Caco-2 (cell line): Measurements from ENCODE around the gene OR6K6. TPM values are rescaled to one million over a fixed set of nuclear protein-coding genes. Genes with fewer than 3 reads are reported as not detected.

Experiments used
- BruUV-seq: library from RNA; stranded (reverse); fragments of 400-500 nt; replicated peaks from 2 replicates; lab custom pipeline; 2021; lab: Mats Ljungman, UMichigan
- CTCF ChIA-PET: fragments of 300-600 bp; sonication (Branson Sonifier 250); formaldehyde crosslinking; loops from one replicate; lab custom pipeline; 2022; ENCODE audit warnings: antibody characterized with exemption; lab: Charles Lee
- POLR2A ChIA-PET: fragments of 300-600 bp; sonication (Branson Sonifier 250); formaldehyde crosslinking; loops from one replicate; lab custom pipeline; 2022; ENCODE audit warnings: antibody characterized with exemption; lab: Charles Lee
- DNase-seq, 2 experiments: peaks; one replicate each; pipeline versions ENCODE4 v3.0.0 to v3.0.0-alpha.2; 2020 to 2022
- H3K27me3 ChIP-seq: replicated peaks from 2 replicates; pipeline ENCODE4 v1.6.0; 2011; ENCODE audit warnings: low read length; ENCODE audit not compliant: control insufficient read depth, insufficient read depth
- H3K36me3 ChIP-seq: 2 replicates; pipeline ENCODE4 v1.5.1; 2011; ENCODE audit warnings: low read length; ENCODE audit not compliant: control insufficient read depth, insufficient read depth
- H3K4me1 ChIP-seq: fragments of 250-450 bp; sonication (Bioruptor Pico); 2 replicates; pipeline ENCODE4 v1.5.1; 2020; ENCODE audit warnings: mild to moderate bottlenecking
- H3K4me3 ChIP-seq: 2 replicates; pipeline ENCODE4 v1.5.1; 2011; ENCODE audit warnings: low read depth, mild to moderate bottlenecking, control low read depth, low read length
- H3K9me3 ChIP-seq: fragments of 250-450 bp; sonication (Bioruptor Pico); 2 replicates; pipeline ENCODE4 v1.5.1; 2020; ENCODE audit warnings: mild to moderate bottlenecking, moderate library complexity
- H3K27ac Mint-ChIP-seq: one replicate; pipeline ENCODE4 v1.8.0; 2022; ENCODE audit warnings: mixed read lengths; ENCODE audit not compliant: unreplicated experiment
- H3K27me3 Mint-ChIP-seq: one replicate; pipeline ENCODE4 v1.8.0; 2022; ENCODE audit warnings: mixed read lengths; ENCODE audit not compliant: insufficient read depth, unreplicated experiment
- H3K36me3 Mint-ChIP-seq: one replicate; pipeline ENCODE4 v1.8.0; 2022; ENCODE audit warnings: mild to moderate bottlenecking, mixed read lengths; ENCODE audit not compliant: insufficient read depth, unreplicated experiment
- H3K4me1 Mint-ChIP-seq: one replicate; pipeline ENCODE4 v1.8.0; 2022; ENCODE audit warnings: low read depth, mixed read lengths; ENCODE audit not compliant: unreplicated experiment
- H3K4me3 Mint-ChIP-seq: one replicate; pipeline ENCODE4 v1.8.0; 2022; ENCODE audit warnings: mild to moderate bottlenecking, moderate library complexity, mixed read lengths; ENCODE audit not compliant: unreplicated experiment
- H3K9me3 Mint-ChIP-seq: one replicate; pipeline ENCODE4 v1.8.0; 2022; ENCODE audit warnings: mixed read lengths; ENCODE audit not compliant: unreplicated experiment
- intact Hi-C: fragments of 100-400 bp; cut with micrococcal nuclease; formaldehyde crosslinking; loops from one replicate; pipeline ENCODE4 v1.10.0; 2022; ENCODE audit not compliant: unreplicated experiment
- total RNA-seq: library from RNA; stranded (reverse); gene quantifications from 2 replicates; pipeline ENCODE4 v1.2.3, GENCODE V29; 2022
- TF ChIP-seq, protein P1 (sequence below), 2 experiments: fragments of 200-600 bp in 1 of 2; IDR thresholded peaks; 1 replicate in 1 of 2; 2 replicates in 1 of 2; pipeline versions ENCODE4 v1.5.1 to v1.8.0; 2011 to 2022; ENCODE audit warnings: antibody characterized with exemption in 1 of 2, control low read depth in 1 of 2, inconsistent platforms in 1 of 2, low read depth in 1 of 2, low read length in 1 of 2, mild to moderate bottlenecking in 1 of 2, moderate library complexity in 1 of 2; ENCODE audit not compliant: insufficient read depth in 1 of 2, severe bottlenecking in 1 of 2, unreplicated experiment in 1 of 2

Gene OR6K6
- total RNA-seq, 1 experiment from 2014 or later, result not detected

DNA sequence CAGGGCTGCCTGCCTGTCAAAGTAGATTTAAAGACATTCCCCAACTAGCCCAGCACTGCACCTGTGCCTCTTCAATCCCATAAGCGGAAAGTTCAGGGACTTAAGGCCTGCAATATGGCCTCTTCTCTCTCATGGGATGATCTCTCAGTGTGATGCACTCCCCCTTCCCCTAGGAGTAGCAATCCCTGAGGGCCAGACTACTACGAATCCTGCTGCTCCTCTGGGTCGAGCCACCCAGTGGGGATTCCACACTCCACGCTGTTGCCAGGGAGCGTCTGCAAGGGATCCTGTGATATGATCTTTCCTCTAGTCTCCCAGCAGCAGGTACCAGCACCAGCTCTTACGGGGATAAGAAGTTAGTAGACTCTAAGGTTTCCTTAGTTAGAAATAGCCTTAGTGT, 39.7 kb downstream of the OR6K6 start:
- H3K4me3 Mint-ChIP-seq, result no peak overlapping the region
- no peaks in the 10 kb centered on the region for H3K27me3 Mint-ChIP-seq
- ChIA-PET POLR2A (no interaction called here), CTCF (no interaction called here)
- Histone ChIP-seq H3K27me3 (no peaks in the 10 kb centered on the region), H3K36me3 (no peaks in the 10 kb centered on the region), H3K9me3 (no peaks in the 10 kb centered on the region), H3K4me3 (no peak overlapping the region), H3K4me1 (no peaks in the 10 kb centered on the region)
- H3K4me1 Mint-ChIP-seq, result no peaks in the 10 kb centered on the region
- no TSS peak for BruUV-seq
- TF ChIP-seq, protein P1, sequence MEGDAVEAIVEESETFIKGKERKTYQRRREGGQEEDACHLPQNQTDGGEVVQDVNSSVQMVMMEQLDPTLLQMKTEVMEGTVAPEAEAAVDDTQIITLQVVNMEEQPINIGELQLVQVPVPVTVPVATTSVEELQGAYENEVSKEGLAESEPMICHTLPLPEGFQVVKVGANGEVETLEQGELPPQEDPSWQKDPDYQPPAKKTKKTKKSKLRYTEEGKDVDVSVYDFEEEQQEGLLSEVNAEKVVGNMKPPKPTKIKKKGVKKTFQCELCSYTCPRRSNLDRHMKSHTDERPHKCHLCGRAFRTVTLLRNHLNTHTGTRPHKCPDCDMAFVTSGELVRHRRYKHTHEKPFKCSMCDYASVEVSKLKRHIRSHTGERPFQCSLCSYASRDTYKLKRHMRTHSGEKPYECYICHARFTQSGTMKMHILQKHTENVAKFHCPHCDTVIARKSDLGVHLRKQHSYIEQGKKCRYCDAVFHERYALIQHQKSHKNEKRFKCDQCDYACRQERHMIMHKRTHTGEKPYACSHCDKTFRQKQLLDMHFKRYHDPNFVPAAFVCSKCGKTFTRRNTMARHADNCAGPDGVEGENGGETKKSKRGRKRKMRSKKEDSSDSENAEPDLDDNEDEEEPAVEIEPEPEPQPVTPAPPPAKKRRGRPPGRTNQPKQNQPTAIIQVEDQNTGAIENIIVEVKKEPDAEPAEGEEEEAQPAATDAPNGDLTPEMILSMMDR (IDR thresholded peaks at IDR 0.05; ENCODE audit: insufficient read depth in 1 of 2, low read depth in 1 of 2, low read length in 1 of 2, severe bottlenecking in 1 of 2, unreplicated experiment in 1 of 2), result no peak
- DNase-seq, result no peak
- no peaks in the 10 kb centered on the region for H3K36me3 Mint-ChIP-seq
- intact Hi-C loops, result no loop called here
- H3K27ac Mint-ChIP-seq, result no peak overlapping the region
- H3K9me3 Mint-ChIP-seq, result no peaks in the 10 kb centered on the region

- Mint-ChIP-seq H3K27me3 (peaks cover 3% of the 10 kb centered on the region), H3K4me3 (no peak overlapping the region), H3K36me3 (no peaks in the 10 kb centered on the region), H3K27ac (no peak overlapping the region), H3K4me1 (no peaks in the 10 kb centered on the region), H3K9me3 (no peaks in the 10 kb centered on the region)
- TF ChIP-seq, protein P1 (IDR thresholded peaks at IDR 0.05; ENCODE audit: insufficient read depth in 1 of 2, low read depth in 1 of 2, low read length in 1 of 2, severe bottlenecking in 1 of 2, unreplicated experiment in 1 of 2), result no peak
- H3K4me1 ChIP-seq, result no peaks in the 10 kb centered on the region
- no peak for DNase-seq
- intact Hi-C loops, result loop anchor here (5.0 kb wide), 1 partner anchor 199 kb away; no protein-coding TSS in a partner anchor
- ChIA-PET CTCF (no interaction called here), POLR2A (no interaction called here)
- no peaks in the 10 kb centered on the region for H3K9me3 ChIP-seq
- H3K4me3 ChIP-seq, result no peak overlapping the region
- no peaks in the 10 kb centered on the region for H3K36me3 ChIP-seq
- no TSS peak for BruUV-seq
- no peaks in the 10 kb centered on the region for H3K27me3 ChIP-seq
Observed at GRCh38 chr1:158798531-158798930, 44.0 kb downstream of the OR6K6 start.

DNA sequence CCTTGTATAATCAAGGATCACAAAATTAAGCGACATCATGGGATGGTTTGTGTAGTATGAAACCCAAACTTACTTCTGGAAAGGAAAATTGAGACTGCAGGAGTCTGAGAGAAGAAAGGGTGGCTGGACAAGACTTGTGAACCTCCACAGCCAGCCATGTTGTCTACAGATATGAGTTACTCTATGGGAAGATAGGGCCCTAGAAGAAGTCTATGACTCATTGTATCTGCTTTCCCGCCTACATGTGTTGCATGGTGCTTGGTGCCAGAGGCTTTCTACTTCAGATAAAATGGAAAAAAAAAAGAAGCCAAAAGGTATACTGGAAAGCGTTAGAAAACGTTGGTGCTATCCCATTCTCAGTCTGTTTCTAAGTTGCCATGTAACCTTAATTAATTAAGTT, 45.2 kb downstream of the OR6K6 start:
- POLR2A ChIA-PET, result no interaction called here
- no peak overlapping the region for H3K27ac Mint-ChIP-seq
- H3K4me3 Mint-ChIP-seq, result no peak overlapping the region
- BruUV-seq, result no TSS peak
- no peak overlapping the region for H3K4me3 ChIP-seq
- H3K9me3 Mint-ChIP-seq, result no peaks in the 10 kb centered on the region
- no peaks in the 10 kb centered on the region for H3K4me1 Mint-ChIP-seq
- peaks cover 3% of the 10 kb centered on the region for H3K27me3 Mint-ChIP-seq
- H3K27me3 ChIP-seq, result no peaks in the 10 kb centered on the region
- CTCF ChIA-PET, result no interaction called here
- no peak for DNase-seq
- H3K4me1 ChIP-seq, result no peaks in the 10 kb centered on the region
- TF ChIP-seq, protein P1 (IDR thresholded peaks at IDR 0.05; ENCODE audit: insufficient read depth in 1 of 2, low read depth in 1 of 2, low read length in 1 of 2, severe bottlenecking in 1 of 2, unreplicated experiment in 1 of 2), result no peak
- H3K36me3 ChIP-seq, result no peaks in the 10 kb centered on the region
- H3K9me3 ChIP-seq, result no peaks in the 10 kb centered on the region
- intact Hi-C loops, result loop anchor here (5.0 kb wide), 1 partner anchor 198 kb away; no protein-coding TSS in a partner anchor
- no peaks in the 10 kb centered on the region for H3K36me3 Mint-ChIP-seq
